HepG2 (cell line): ENCODE results near the gene PRKN. TPM values are rescaled to one million over a fixed set of nuclear protein-coding genes. Genes with fewer than 3 reads are reported as not detected.

Experiments used
- ATAC-seq: fragments of 200-7000 bp; cut with Tn5 transposase; 3 replicates; pipeline ENCODE4 v1.9.1; 2020; ENCODE audit warnings: mild to moderate bottlenecking, moderate library complexity
- BruUV-seq: library from RNA; stranded (reverse); fragments of 400-500 nt; replicated peaks from 2 replicates; lab custom pipeline; 2021; lab: Mats Ljungman, UMichigan
- CTCF ChIA-PET: fragments of 300-600 bp; formaldehyde crosslinking; extraction: SDS; loops from one replicate; lab custom pipeline; 2021; ENCODE audit warnings: low total read pairs, inconsistent platforms, low intra/inter-chr PET ratio; lab: Yijun Ruan, JAX
- POLR2A ChIA-PET: fragments of 350-600 bp; sonication (Branson Sonifier 250); formaldehyde crosslinking; loops from one replicate; lab custom pipeline; 2020; ENCODE audit warnings: antibody characterized with exemption, inconsistent platforms; lab: Yijun Ruan, JAX
- DNase-seq: peaks from one replicate; pipeline ENCODE4 v3.0.0-alpha.2; 2015; ENCODE audit warnings: low spot score
- FAIRE-seq: peaks from 3 replicates; lab custom pipeline; 2011; peaks lifted over from hg19 to GRCh38; lab: Jason Lieb, UNC
- H2AFZ ChIP-seq: one replicate; pipeline ENCODE4 v1.6.1; 2011; ENCODE audit warnings: low read length, inconsistent platforms
- H3K27ac ChIP-seq: fragments of 300-600 bp; 3 replicates; pipeline ENCODE4 v1.8.0; 2011; ENCODE audit warnings: mixed run types, mild to moderate bottlenecking, mixed read lengths, low read length, inconsistent platforms; ENCODE audit not compliant: insufficient read depth; ENCODE audit errors: extremely low read length
- H3K27me3 ChIP-seq, 2 experiments: fragments of 200-600 bp in 1 of 2; 2 replicates in 1 of 2; 3 replicates in 1 of 2; pipeline versions ENCODE4 v1.6.0 to v1.8.0; 2011; ENCODE audit warnings: low read length in 2 of 2, mild to moderate bottlenecking in 2 of 2, moderate library complexity in 2 of 2, inconsistent platforms in 1 of 2; ENCODE audit not compliant: insufficient read depth in 2 of 2, control insufficient read depth in 1 of 2
- H3K36me3 ChIP-seq, 2 experiments: fragments of 200-600 bp in 1 of 2; replicated peaks in 1 of 2; 2 replicates in 1 of 2; 3 replicates in 1 of 2; pipeline versions ENCODE4 v1.5.1 to v1.8.0; 2011; ENCODE audit warnings: low read length in 2 of 2, inconsistent platforms in 1 of 2; ENCODE audit not compliant: insufficient read depth in 2 of 2, control insufficient read depth in 1 of 2
- H3K4me1 ChIP-seq: 2 replicates; pipeline ENCODE4 v1.5.1; 2012; ENCODE audit warnings: low read length, inconsistent platforms; ENCODE audit not compliant: insufficient read depth
- H3K4me2 ChIP-seq: 2 replicates; pipeline ENCODE4 v1.6.0; 2011; ENCODE audit warnings: low read depth, low read length, inconsistent platforms
- H3K4me3 ChIP-seq, 3 experiments: fragments of 200-600 bp in 1 of 3; sonication (generic), shearing (Covaris generic) in 1 of 3; replicated peaks in 1 of 3; 2 replicates each; pipeline ENCODE4 v1.5.1; 2011 to 2016; ENCODE audit warnings: low read length in 3 of 3, inconsistent platforms in 2 of 3, low read depth in 2 of 3, mild to moderate bottlenecking in 2 of 3, control low read depth in 1 of 3, mixed read lengths in 1 of 3; ENCODE audit not compliant: insufficient read depth in 1 of 3
- H3K79me2 ChIP-seq: one replicate; pipeline ENCODE4 v1.6.1; 2011; ENCODE audit warnings: low read length, inconsistent platforms; ENCODE audit not compliant: insufficient read depth
- H3K9ac ChIP-seq: 2 replicates; pipeline ENCODE4 v1.6.0; 2011; ENCODE audit warnings: mild to moderate bottlenecking, low read depth, low read length, inconsistent platforms; ENCODE audit not compliant: insufficient read depth
- H3K9me3 ChIP-seq: 2 replicates; pipeline ENCODE4 v1.5.1; 2012; ENCODE audit warnings: mild to moderate bottlenecking, low read length
- H4K20me1 ChIP-seq: 2 replicates; pipeline ENCODE4 v1.6.0; 2011; ENCODE audit warnings: inconsistent platforms, mild to moderate bottlenecking, low read length, moderate library complexity; ENCODE audit not compliant: insufficient read depth
- MXD4 ChIP-seq: IDR thresholded peaks from 2 replicates; pipeline ENCODE4 v1.6.1; 2016; ENCODE audit warnings: mild to moderate bottlenecking, missing biosample characterization, missing genetic modification reagents
- SALL2 ChIP-seq: sonication (generic); formaldehyde crosslinking; IDR thresholded peaks from 2 replicates; pipeline ENCODE4 v1.8.1; 2023; ENCODE audit warnings: mild to moderate bottlenecking, missing genetic modification reagents, inconsistent platforms
- SRSF9 ChIP-seq: fragments of 200-400 bp; formaldehyde crosslinking; IDR thresholded peaks from 2 replicates; pipeline ENCODE4 v1.6.1; 2018; ENCODE audit warnings: borderline replicate concordance, mild to moderate bottlenecking, low read depth, low read length; ENCODE audit not compliant: insufficient read depth, poor library complexity, severe bottlenecking
- TMF1 ChIP-seq: sonication (generic); formaldehyde crosslinking; IDR thresholded peaks from 2 replicates; pipeline ENCODE4 v1.8.1; 2022; ENCODE audit warnings: low read depth, missing genetic modification reagents
- ZNF225 ChIP-seq: sonication (generic); formaldehyde crosslinking; IDR thresholded peaks from 2 replicates; pipeline ENCODE4 v1.4.0; 2020; ENCODE audit warnings: mild to moderate bottlenecking, missing genetic modification reagents
- ZNF549 ChIP-seq: sonication (generic); formaldehyde crosslinking; IDR thresholded peaks from 2 replicates; pipeline ENCODE4 v1.5.0; 2020; ENCODE audit warnings: missing genetic modification reagents
- ZNF552 ChIP-seq: sonication (generic); formaldehyde crosslinking; IDR thresholded peaks from 2 replicates; pipeline ENCODE4 v1.9.0; 2022; ENCODE audit warnings: missing genetic modification reagents, mild to moderate bottlenecking, borderline replicate concordance
- ZNF562 ChIP-seq: sonication (generic); formaldehyde crosslinking; IDR thresholded peaks from 2 replicates; pipeline ENCODE4 v1.8.0; 2022; ENCODE audit warnings: missing genetic modification reagents, borderline replicate concordance
- ZNF678 ChIP-seq: sonication (generic); formaldehyde crosslinking; IDR thresholded peaks from 2 replicates; pipeline ENCODE4 v1.4.0; 2020; ENCODE audit warnings: mild to moderate bottlenecking, missing genetic modification reagents
- ZNF850 ChIP-seq: sonication (generic); formaldehyde crosslinking; conservative IDR thresholded peaks from 2 replicates; pipeline ENCODE4 v1.9.0; 2021; ENCODE audit warnings: mild to moderate bottlenecking, missing genetic modification reagents
- WGBS: methylation state at CpG from one replicate; pipeline ENCODE4 v1.1.6; 2017; ENCODE audit warnings: low lambda C conversion rate; 5-methylcytosine and 5-hydroxymethylcytosine counted together
- in situ Hi-C: cut with HindIII; loops from 2 replicates; pipeline ENCODE4 v1.10.0; 2017; ENCODE audit warnings: low pct_unique_long_range_greater_than_20kb; ENCODE audit not compliant: extremely low pct_ligation_motif_present
- intact Hi-C: fragments of 100-400 bp; cut with micrococcal nuclease; formaldehyde crosslinking; loops from one replicate; pipeline ENCODE4 v1.10.0; 2022; ENCODE audit not compliant: unreplicated experiment
- polyA plus RNA-seq, 8 experiments: library from polyadenylated mRNA; depleted of rRNA in 3 of 8; stranded (reverse) in 7 of 8; unstranded in 1 of 8; fragments of >200 nt; fragmentation: Illumina TruSeq in 4 of 8; extraction: Trizol in 4 of 8; gene quantifications; 2 replicates each; pipeline versions ENCODE4 v1.2.1 to v1.2.3, GENCODE V29; 2011 to 2016; ENCODE audit warnings: low read depth in 4 of 8, missing spikeins in 1 of 8, mixed read lengths in 1 of 8; ENCODE audit not compliant: insufficient read depth in 1 of 8
- total RNA-seq, 5 experiments: library from RNA; depleted of rRNA; stranded (reverse); fragments of >200 nt; fragmentation: Illumina TruSeq; extraction: Trizol; gene quantifications; 2 replicates each; pipeline ENCODE4 v1.2.3, GENCODE V29; 2016; ENCODE audit warnings: low read depth in 1 of 5
- TF ChIP-seq, protein P1 (sequence below), 2 experiments: sonication (generic) in 1 of 2; formaldehyde crosslinking in 1 of 2; IDR thresholded peaks; 2 replicates each; pipeline versions ENCODE4 v1.4.0 to v1.6.1; 2018 to 2020; ENCODE audit warnings: missing genetic modification reagents in 2 of 2, borderline replicate concordance in 1 of 2, low read depth in 1 of 2, mild to moderate bottlenecking in 1 of 2, missing biosample characterization in 1 of 2
- TF ChIP-seq, protein P2 (sequence below): IDR thresholded peaks from 2 replicates; pipeline ENCODE4 v1.6.1; 2016; ENCODE audit warnings: mild to moderate bottlenecking, missing biosample characterization, missing genetic modification reagents
- TF ChIP-seq, protein P3 (sequence below): sonication (generic); formaldehyde crosslinking; IDR thresholded peaks from 2 replicates; pipeline ENCODE4 v1.5.1; 2020; ENCODE audit warnings: missing genetic modification reagents, mild to moderate bottlenecking, borderline replicate concordance

Gene PRKN
- total and polyA plus RNA-seq, 2 of the 13 experiments (the other 11 are each of a cell fraction or from before 2014, with no cell fraction given): 0.31 to 0.44 TPM

DNA sequence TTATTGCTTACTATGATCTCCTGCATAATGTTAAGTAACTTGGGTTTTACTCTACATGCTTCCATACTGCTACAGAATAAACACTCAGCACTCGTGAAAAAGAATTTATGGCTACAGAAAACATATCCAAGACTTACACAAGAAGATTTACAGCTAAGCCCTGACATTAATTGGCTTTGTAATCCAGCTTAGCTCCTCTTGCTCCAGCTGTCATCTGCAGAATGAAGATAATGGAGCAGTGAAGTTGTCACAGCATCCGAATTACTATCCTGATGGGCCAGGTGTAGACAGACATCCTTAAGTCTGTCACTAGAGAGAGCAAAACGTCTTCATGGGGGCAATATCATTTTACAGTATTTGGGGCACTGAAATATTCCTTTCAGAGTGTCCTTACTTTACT lies 155.3 kb downstream of the PRKN start (continued):
- no peak for TF ChIP-seq ZNF678 (CRISPR knock-in tag)

DNA sequence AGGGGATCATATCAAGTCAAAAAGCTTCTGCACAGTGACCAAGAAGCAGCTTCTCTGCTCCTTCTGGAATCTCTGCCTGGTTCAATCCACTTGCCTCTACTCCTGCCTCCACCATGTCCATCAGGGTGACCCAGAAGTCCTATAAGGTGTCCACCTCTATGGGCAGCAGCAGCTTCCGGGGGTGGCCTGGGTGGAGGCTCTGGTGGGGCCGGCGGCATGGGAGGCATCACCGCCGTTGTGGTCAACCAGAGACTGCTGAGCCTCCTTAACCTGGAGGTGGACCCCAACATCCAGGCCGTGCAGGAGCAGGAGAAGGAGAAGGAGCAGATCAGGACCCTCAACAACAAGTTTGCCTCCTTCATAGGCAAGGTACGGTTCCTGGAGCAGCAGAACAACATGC lies 159.3 kb downstream of the PRKN start:
- H3K27me3 ChIP-seq: no peaks in the 10 kb centered on the region
- CTCF ChIA-PET: no interaction called here
- WGBS: 22% methylated on average over 7 of the region's 7 CpGs
- H3K4me2 ChIP-seq: no peak overlapping the region
- in situ Hi-C loops: no loop called here
- FAIRE-seq (no peak), DNase-seq (no peak)
- H3K4me3 ChIP-seq: no peak overlapping the region
- H3K9me3 ChIP-seq: peaks cover 41% of the 10 kb centered on the region
- H4K20me1 ChIP-seq: no peaks in the 10 kb centered on the region
- intact Hi-C loops: no loop called here
- TF ChIP-seq TMF1 (CRISPR knock-in tag) (no peak), MXD4 (CRISPR knock-in tag) (no peak), ZNF562 (CRISPR knock-in tag) (no peak), ZNF549 (CRISPR knock-in tag) (no peak), SALL2 (CRISPR knock-in tag) (no peak), ZNF850 (no peak), ZNF552 (CRISPR knock-in tag) (no peak), SRSF9 (no peak), ZNF225 (no peak)
- TF ChIP-seq, protein P1, sequence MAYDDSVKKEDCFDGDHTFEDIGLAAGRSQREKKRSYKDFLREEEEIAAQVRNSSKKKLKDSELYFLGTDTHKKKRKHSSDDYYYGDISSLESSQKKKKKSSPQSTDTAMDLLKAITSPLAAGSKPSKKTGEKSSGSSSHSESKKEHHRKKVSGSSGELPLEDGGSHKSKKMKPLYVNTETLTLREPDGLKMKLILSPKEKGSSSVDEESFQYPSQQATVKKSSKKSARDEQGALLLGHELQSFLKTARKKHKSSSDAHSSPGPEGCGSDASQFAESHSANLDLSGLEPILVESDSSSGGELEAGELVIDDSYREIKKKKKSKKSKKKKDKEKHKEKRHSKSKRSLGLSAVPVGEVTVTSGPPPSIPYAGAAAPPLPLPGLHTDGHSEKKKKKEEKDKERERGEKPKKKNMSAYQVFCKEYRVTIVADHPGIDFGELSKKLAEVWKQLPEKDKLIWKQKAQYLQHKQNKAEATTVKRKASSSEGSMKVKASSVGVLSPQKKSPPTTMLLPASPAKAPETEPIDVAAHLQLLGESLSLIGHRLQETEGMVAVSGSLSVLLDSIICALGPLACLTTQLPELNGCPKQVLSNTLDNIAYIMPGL (CRISPR knock-in tag; IDR thresholded peaks at IDR 0.05; ENCODE audit: borderline replicate concordance in 1 of 2, low read depth in 1 of 2): no peak
- TF ChIP-seq, protein P2, sequence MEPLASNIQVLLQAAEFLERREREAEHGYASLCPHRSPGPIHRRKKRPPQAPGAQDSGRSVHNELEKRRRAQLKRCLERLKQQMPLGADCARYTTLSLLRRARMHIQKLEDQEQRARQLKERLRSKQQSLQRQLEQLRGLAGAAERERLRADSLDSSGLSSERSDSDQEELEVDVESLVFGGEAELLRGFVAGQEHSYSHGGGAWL (CRISPR knock-in tag): no peak
- TF ChIP-seq, protein P3, sequence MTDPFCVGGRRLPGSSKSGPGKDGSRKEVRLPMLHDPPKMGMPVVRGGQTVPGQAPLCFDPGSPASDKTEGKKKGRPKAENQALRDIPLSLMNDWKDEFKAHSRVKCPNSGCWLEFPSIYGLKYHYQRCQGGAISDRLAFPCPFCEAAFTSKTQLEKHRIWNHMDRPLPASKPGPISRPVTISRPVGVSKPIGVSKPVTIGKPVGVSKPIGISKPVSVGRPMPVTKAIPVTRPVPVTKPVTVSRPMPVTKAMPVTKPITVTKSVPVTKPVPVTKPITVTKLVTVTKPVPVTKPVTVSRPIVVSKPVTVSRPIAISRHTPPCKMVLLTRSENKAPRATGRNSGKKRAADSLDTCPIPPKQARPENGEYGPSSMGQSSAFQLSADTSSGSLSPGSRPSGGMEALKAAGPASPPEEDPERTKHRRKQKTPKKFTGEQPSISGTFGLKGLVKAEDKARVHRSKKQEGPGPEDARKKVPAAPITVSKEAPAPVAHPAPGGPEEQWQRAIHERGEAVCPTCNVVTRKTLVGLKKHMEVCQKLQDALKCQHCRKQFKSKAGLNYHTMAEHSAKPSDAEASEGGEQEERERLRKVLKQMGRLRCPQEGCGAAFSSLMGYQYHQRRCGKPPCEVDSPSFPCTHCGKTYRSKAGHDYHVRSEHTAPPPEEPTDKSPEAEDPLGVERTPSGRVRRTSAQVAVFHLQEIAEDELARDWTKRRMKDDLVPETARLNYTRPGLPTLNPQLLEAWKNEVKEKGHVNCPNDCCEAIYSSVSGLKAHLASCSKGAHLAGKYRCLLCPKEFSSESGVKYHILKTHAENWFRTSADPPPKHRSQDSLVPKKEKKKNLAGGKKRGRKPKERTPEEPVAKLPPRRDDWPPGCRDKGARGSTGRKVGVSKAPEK (CRISPR knock-in tag): no peak
- TF ChIP-seq, all 625 proteins: peak for 0
- no peaks in the 10 kb centered on the region for H3K4me1 ChIP-seq
- H3K27ac ChIP-seq: no peak overlapping the region
- no TSS peak for BruUV-seq
- no peak overlapping the region for H2AFZ ChIP-seq
- no peak overlapping the region for H3K9ac ChIP-seq
- no peak for ATAC-seq
- H3K36me3 ChIP-seq: no peaks in the 10 kb centered on the region
- H3K79me2 ChIP-seq: no peaks in the 10 kb centered on the region
- POLR2A ChIA-PET: no interaction called here
